Right lobe of liver (tissue), 6 donors: ENCODE measurements around the gene PRR7. TPM values are rescaled to one million over a fixed set of nuclear protein-coding genes. Genes with fewer than 3 reads are reported as not detected.

Experiments
- ATAC-seq, 4 donors: fragments of 200-7000 bp; cut with Tn5 transposase; one replicate each; pipeline ENCODE4 v1.9.1; 2020; ENCODE audit warnings: mild to moderate bottlenecking in 4 of 4, moderate library complexity in 4 of 4
- DNase-seq, 3 donors: peaks; one replicate each; pipeline ENCODE4 v3.0.0-alpha.2; 2020
- H3K27ac ChIP-seq, 3 donors: fragments of 200-600 bp; one replicate each; pipeline ENCODE4 v1.8.0; 2022
- H3K27me3 ChIP-seq, 2 donors: fragments of 200-600 bp; one replicate each; pipeline ENCODE4 v1.8.0; 2022
- H3K36me3 ChIP-seq, 4 donors: fragments of 200-600 bp; sonication (generic) in 1 of 4; one replicate each; pipeline versions ENCODE4 v1.5.1 to v1.8.0; 2017 to 2022; ENCODE audit warnings: control low read depth in 1 of 4
- H3K4me1 ChIP-seq, 4 donors: fragments of 200-600 bp; sonication (generic) in 1 of 4; one replicate each; pipeline versions ENCODE4 v1.5.1 to v1.8.0; 2017 to 2022; ENCODE audit warnings: control low read depth in 1 of 4
- H3K4me3 ChIP-seq, 3 donors: fragments of 200-600 bp; one replicate each; pipeline ENCODE4 v1.8.0; 2022
- H3K9me3 ChIP-seq, 4 donors: fragments of 200-600 bp; sonication (generic) in 1 of 4; one replicate each; pipeline versions ENCODE4 v1.5.1 to v1.8.0; 2017 to 2022; ENCODE audit warnings: control low read depth in 1 of 4
- POLR2A ChIP-seq: fragments of 450-650 bp; IDR thresholded peaks from one replicate; pipeline ENCODE4 v1.6.1; 2017; ENCODE audit warnings: antibody characterized with exemption, mild to moderate bottlenecking
- WGBS: methylation state at CpG from one replicate; pipeline ENCODE4 v1.1.6; 2018; ENCODE audit warnings: low coverage, low lambda C conversion rate; ENCODE audit not compliant: insufficient coverage; ENCODE audit errors: missing lambda C conversion rate; 5-methylcytosine and 5-hydroxymethylcytosine counted together
- intact Hi-C, 2 donors: fragments of 100-400 bp; cut with DNase I; formaldehyde crosslinking; loops; one replicate each; pipeline versions ENCODE4 v1.11.2 to v1.14.1; 2022
- total RNA-seq, 6 experiments: library from RNA; depleted of rRNA in 2 of 6; stranded (reverse); fragments of >200 nt in 2 of 6; fragmentation: NEBNext Ultra II Directional in 3 of 6; extraction: Animal tissue kit (Norgen Biotek cat#: 25700) in 3 of 6; gene quantifications; one replicate each; pipeline versions ENCODE4 v1.1.0 to v1.2.4, GENCODE V29; 2016 to 2023
- TF ChIP-seq, protein P1 (sequence below), 4 donors: fragments of 200-600 bp in 3 of 4; fragments of 450-650 bp in 1 of 4; IDR thresholded peaks; one replicate each; pipeline versions ENCODE4 v1.5.1 to v1.8.0; 2016 to 2022; ENCODE audit warnings: antibody characterized with exemption in 4 of 4, mild to moderate bottlenecking in 2 of 4
- donor health status: DM: no; HTN: yes; CAD: no.
- donor health status: DM: no; HTN: no; CAD: no.
- donor health status: DM: no; HTN: no; CAD: no.
- donor health status: DM: no; HTN: yes; CAD: no.
- donor health status: DM: no; HTN: yes; CAD: no.

The PRR7 gene
- total RNA-seq, 6 experiments from 2014 or later = 0.15 to 13.0 (median 1.9) TPM

DNA sequence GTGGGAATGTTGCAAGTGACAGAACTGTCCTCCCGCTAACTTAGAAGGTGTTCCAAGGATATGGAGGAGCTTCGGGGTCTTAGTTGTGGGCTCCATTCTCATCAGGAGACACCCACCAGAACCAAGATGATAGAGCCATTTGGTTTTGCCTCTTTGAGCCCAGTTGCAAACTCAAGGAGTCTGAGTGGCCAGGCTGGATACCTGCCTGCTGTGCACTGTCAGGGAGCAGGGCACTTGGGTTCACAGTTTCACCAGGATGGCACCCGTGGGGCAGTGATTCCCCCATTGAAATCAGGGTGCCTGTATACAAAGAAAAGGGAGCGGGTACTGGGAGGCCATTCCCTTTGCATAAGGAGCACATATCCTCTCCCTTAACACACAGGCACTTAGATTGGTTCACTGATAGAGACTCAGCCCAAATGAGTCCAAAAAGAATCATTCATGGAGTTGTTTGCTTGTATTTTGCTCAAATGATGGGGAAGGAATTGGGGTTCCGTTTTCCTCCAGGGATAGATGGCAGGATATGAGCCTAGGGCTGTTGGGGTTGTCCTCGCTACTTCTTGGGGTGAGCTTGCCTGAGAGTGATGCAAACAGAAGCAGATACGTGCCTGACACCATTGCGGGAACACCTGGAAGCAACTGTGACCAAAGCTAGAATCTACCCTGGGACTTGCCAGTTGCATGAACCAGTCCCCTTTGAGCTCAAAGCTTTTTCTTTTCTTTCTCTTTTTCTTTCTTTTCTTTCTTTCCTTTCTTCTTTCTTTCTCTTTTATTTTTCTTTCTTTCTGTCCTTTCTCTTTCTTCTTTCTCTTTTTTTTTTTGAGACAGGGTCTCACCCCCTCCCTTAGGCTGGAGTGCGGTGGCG is 1.3 kb upstream of the PRR7 start:
- no peaks in the 10 kb centered on the region for H3K9me3 ChIP-seq
- TF ChIP-seq, protein P1, sequence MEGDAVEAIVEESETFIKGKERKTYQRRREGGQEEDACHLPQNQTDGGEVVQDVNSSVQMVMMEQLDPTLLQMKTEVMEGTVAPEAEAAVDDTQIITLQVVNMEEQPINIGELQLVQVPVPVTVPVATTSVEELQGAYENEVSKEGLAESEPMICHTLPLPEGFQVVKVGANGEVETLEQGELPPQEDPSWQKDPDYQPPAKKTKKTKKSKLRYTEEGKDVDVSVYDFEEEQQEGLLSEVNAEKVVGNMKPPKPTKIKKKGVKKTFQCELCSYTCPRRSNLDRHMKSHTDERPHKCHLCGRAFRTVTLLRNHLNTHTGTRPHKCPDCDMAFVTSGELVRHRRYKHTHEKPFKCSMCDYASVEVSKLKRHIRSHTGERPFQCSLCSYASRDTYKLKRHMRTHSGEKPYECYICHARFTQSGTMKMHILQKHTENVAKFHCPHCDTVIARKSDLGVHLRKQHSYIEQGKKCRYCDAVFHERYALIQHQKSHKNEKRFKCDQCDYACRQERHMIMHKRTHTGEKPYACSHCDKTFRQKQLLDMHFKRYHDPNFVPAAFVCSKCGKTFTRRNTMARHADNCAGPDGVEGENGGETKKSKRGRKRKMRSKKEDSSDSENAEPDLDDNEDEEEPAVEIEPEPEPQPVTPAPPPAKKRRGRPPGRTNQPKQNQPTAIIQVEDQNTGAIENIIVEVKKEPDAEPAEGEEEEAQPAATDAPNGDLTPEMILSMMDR (IDR thresholded peaks at IDR 0.05) = no peak
- no peak for TF ChIP-seq POLR2A
- no peak overlapping the region for H3K4me3 ChIP-seq
- 64% methylated on average over 8 of the region's 10 CpGs for WGBS
- ATAC-seq (no peak), DNase-seq (no peak)
- H3K27ac ChIP-seq = no peak overlapping the region
- no peaks in the 10 kb centered on the region for H3K27me3 ChIP-seq
- peaks cover 0 to 18% (median 1%) of the 10 kb centered on the region in 4 donors for H3K4me1 ChIP-seq
- intact Hi-C loops = no loop called here
- H3K36me3 ChIP-seq = no peaks in the 10 kb centered on the region

DNA sequence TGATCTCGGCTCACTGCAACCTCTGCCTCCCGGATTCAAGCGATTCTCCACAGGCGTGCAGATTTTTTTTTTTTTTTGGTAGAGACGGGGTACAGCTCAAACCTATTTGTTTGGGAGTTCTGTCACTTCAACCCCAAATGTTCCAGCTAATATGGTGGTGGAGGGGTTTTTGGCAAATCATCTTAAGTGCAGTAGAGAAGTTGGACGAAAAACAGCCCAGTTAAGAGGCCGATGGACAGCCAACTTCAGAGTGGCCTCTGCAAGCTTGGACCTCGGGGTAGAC is 756 bp upstream of the PRR7 start:
- DNase-seq = no peak
- H3K4me3 ChIP-seq = no peak overlapping the region
- TF ChIP-seq POLR2A = no peak
- H3K27ac ChIP-seq = no peak overlapping the region
- peaks cover 0 to 18% (median 1%) of the 10 kb centered on the region in 4 donors for H3K4me1 ChIP-seq
- ATAC-seq = no peak
- intact Hi-C loops = no loop called here
- no peaks in the 10 kb centered on the region for H3K36me3 ChIP-seq
- H3K9me3 ChIP-seq = no peaks in the 10 kb centered on the region
- 11% methylated on average over 8 of the region's 8 CpGs for WGBS
- H3K27me3 ChIP-seq = no peaks in the 10 kb centered on the region

DNA sequence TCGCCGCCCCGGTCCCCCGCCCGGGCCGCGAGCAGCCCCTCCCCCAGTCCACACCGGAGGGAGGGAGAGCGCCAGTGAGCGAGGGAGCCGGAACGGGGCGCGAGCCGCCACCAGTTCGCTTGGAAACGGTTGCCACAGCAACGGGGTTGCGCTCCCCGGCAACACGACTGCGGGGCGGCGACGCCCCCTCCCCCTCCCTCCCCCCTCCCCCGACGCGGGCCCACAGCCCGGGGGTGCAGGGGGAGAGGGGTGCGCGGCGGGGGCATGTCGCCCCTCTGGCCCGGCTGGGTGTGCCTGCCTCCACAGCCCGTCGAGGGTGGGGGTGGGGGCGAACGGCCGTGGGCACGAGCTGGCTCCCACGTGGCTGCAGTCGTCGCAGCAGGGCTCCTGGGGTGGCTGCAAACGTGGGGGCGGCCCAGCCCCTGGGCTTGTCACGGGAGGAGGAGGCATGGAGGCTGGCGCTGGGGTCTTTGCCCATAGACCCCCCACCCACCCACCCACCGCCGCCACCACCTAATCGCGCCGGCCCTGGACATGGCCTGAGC is 524 bp downstream of the PRR7 start:
- intact Hi-C loops = no loop called here
- peak in 3 of 4 donors; percentile 1 to 20 (median 2) for ATAC-seq

DNA sequence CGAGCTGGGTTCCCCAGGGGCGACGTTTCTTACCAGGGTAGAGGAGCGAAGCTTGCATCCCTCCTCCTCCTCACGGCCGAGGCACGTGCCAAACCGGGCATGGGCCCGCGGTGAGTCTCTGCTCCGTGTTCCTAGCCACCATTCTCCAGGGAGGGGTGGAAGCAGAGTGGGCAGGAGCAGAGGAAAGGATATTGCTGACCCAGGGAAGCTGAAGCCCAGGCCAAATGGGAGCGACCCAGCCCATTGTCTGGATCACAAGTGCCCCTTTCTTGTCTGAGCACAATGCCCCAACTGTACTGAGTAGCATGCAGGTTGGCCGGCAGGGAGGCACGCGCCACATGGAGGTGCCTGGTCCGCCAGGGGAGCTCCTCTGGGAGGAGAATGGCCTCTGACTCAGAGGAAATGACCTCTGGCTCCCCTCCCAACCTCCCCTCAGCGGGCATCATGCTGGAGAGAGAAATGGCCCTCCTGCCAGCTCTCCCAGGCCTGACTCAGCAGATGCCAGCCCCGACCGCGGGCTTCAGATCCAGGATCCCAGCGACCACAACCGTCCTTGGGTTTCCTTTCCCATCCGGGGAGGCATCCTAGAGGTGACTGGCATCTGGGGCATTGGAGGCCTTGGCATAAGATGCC is 1.1 kb downstream of the PRR7 start:
- intact Hi-C loops = no loop called here
- H3K9me3 ChIP-seq = no peaks in the 10 kb centered on the region
- DNase-seq = peak; percentile 72 to 85 (median 72)
- TF ChIP-seq POLR2A = peak; percentile 17
- TF ChIP-seq, protein P1 (IDR thresholded peaks at IDR 0.05) = no peak
- H3K36me3 ChIP-seq = no peaks in the 10 kb centered on the region
- no peaks in the 10 kb centered on the region for H3K27me3 ChIP-seq
- 0% methylated on average over 2 of the region's 23 CpGs for WGBS
- H3K4me3 ChIP-seq = no peak overlapping the region
- peak; percentile 31 to 82 (median 52) for ATAC-seq
- H3K4me1 ChIP-seq = peaks cover 0 to 18% (median 1%) of the 10 kb centered on the region in 4 donors
- no peak overlapping the region for H3K27ac ChIP-seq

More for the DNA sequence above, 524 bp downstream of the PRR7 start:
- H3K4me3 ChIP-seq = peak overlapping the region; percentile 51 to 66 (median 57)
- no peaks in the 10 kb centered on the region for H3K36me3 ChIP-seq
- peak overlapping the region in 1 of 3 donors; percentile 29 for H3K27ac ChIP-seq
- WGBS = 0% methylated on average over 1 of the region's 52 CpGs
- no peaks in the 10 kb centered on the region for H3K27me3 ChIP-seq
- TF ChIP-seq, protein P1 (IDR thresholded peaks at IDR 0.05) = no peak
- TF ChIP-seq POLR2A = no peak
- H3K9me3 ChIP-seq = no peaks in the 10 kb centered on the region
- peak in 1 of 3 donors; percentile 69 for DNase-seq
- H3K4me1 ChIP-seq = peaks cover 0 to 18% (median 1%) of the 10 kb centered on the region in 4 donors
